ENCODE measurements around the gene POU6F2. TPM values are rescaled to one million over a fixed set of nuclear protein-coding genes. Genes with fewer than 3 reads are reported as not detected.

POU6F2 gene, protein sequence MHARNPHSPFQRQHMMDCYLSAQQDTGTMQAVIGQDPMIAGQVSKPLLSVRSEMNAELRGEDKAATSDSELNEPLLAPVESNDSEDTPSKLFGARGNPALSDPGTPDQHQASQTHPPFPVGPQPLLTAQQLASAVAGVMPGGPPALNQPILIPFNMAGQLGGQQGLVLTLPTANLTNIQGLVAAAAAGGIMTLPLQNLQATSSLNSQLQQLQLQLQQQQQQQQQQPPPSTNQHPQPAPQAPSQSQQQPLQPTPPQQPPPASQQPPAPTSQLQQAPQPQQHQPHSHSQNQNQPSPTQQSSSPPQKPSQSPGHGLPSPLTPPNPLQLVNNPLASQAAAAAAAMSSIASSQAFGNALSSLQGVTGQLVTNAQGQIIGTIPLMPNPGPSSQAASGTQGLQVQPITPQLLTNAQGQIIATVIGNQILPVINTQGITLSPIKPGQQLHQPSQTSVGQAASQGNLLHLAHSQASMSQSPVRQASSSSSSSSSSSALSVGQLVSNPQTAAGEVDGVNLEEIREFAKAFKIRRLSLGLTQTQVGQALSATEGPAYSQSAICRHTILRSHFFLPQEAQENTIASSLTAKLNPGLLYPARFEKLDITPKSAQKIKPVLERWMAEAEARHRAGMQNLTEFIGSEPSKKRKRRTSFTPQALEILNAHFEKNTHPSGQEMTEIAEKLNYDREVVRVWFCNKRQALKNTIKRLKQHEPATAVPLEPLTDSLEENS
- not detected for total RNA-seq

DNA sequence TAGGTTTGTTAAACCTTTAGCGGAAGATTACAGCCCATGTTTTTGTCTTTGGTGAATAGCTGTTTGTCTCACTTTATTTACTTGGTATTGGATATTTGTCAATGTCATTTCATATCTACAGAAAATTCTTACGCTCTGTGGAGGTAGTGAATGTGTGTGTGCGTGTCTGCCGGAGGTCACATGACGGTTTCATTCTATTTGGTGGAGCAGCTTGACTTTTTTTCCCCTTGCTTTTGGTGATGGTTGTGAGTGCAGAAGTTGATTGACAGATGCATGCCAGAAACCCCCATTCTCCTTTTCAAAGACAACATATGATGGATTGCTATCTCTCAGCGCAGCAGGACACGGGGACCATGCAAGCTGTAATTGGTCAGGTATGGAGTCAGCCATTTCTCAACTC lies at the start of gene POU6F2:
POU6F2 (plus strand) TSS at position 225 of the 400 bp plus-strand sequence; CDS start at position 270, 45 bp downstream.
- H3K4me3 ChIP-seq: no peak within 1 kb of the TSS
- no peaks in the 10 kb centered on the region for H3K9me3 ChIP-seq
- TF ChIP-seq, protein P1, sequence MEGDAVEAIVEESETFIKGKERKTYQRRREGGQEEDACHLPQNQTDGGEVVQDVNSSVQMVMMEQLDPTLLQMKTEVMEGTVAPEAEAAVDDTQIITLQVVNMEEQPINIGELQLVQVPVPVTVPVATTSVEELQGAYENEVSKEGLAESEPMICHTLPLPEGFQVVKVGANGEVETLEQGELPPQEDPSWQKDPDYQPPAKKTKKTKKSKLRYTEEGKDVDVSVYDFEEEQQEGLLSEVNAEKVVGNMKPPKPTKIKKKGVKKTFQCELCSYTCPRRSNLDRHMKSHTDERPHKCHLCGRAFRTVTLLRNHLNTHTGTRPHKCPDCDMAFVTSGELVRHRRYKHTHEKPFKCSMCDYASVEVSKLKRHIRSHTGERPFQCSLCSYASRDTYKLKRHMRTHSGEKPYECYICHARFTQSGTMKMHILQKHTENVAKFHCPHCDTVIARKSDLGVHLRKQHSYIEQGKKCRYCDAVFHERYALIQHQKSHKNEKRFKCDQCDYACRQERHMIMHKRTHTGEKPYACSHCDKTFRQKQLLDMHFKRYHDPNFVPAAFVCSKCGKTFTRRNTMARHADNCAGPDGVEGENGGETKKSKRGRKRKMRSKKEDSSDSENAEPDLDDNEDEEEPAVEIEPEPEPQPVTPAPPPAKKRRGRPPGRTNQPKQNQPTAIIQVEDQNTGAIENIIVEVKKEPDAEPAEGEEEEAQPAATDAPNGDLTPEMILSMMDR (IDR thresholded peaks at IDR 0.05): no peak
- TF ChIP-seq POLR2AphosphoS5 (IDR thresholded peaks at IDR 0.05) (no peak), EP300 (IDR thresholded peaks at IDR 0.05) (no peak), POLR2A (IDR thresholded peaks at IDR 0.05) (no peak)
- H3K4me1 ChIP-seq: peaks cover 6% of the 10 kb centered on the region
- WGBS: 78% methylated on average over 7 of the region's 7 CpGs
- peaks cover 29% of the 10 kb centered on the region for H3K27me3 ChIP-seq
- DNase-seq (ENCODE audit: low spot score in 2 of 2): no peak
- no peaks in the 10 kb centered on the region for H3K36me3 ChIP-seq
- no peak within 1 kb of the TSS for H3K27ac ChIP-seq

DNA sequence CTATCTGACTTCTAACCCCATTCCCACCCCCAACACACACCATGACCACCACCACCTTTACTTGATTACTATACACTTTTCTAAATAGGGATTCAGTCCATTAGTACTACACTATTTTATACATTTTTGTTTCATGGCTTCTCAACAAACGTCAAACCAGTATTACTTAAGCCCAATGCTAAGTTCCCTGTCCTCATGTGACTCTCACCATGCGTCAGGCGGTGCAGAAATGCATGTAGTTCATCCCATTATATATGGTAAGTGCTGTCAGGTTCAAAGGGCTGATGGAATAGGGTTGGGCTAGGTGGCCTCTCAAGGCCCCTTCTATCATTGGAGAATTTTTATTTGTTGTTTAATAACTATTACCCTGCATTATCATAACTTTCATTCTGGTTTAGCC lies 49.2 kb upstream of the POU6F2 start:
- Histone ChIP-seq H3K4me1 (no peaks in the 10 kb centered on the region), H3K27me3 (no peaks in the 10 kb centered on the region), H3K4me3 (no peak overlapping the region), H3K27ac (no peak overlapping the region), H3K36me3 (no peaks in the 10 kb centered on the region), H3K9me3 (no peaks in the 10 kb centered on the region)
- no peak for DNase-seq (ENCODE audit: low spot score in 2 of 2)
- WGBS: 91% methylated on average over 3 of the region's 3 CpGs
- TF ChIP-seq EP300 (IDR thresholded peaks at IDR 0.05): no peak
- TF ChIP-seq POLR2A (IDR thresholded peaks at IDR 0.05): no peak

DNA sequence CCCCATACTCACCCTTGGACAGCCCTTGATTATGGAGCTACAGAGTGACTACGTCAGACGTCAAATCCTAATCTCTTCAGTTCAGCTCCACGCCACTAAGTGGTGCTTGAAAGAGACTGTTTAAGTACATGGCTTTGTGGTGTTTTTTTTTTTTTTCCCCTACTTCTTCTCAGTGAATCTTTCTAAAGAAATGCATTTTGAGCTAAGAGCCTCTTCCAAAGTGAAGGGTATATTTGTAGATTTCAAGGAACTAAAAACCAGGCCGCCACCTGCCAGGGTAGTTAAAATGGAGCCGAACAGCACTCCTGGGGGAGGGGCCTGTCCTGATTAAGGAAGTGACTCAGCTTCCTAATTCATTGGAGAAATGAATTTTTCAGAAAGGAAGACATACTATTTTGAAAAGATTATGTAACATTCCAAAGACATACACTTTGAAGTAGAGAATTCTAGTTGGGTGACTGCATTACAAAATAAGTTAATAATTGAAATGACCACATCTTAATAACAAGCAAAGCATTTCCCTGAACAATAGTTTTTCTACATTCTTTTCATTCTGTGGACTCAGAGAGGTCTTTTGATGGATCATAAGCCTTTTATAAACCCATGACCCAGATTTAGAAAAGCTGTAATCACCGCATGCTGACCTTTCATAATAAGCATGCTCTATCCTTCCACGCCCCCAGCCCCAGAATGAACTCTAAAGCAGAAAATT lies 48.1 kb upstream of the POU6F2 start:
- no peak for DNase-seq (ENCODE audit: low spot score in 2 of 2)
- H3K9me3 ChIP-seq: no peaks in the 10 kb centered on the region
- 87% methylated on average over 7 of the region's 7 CpGs for WGBS
- no peaks in the 10 kb centered on the region for H3K36me3 ChIP-seq
- TF ChIP-seq, protein P1 (IDR thresholded peaks at IDR 0.05): no peak
- TF ChIP-seq EP300 (IDR thresholded peaks at IDR 0.05) (no peak), POLR2A (IDR thresholded peaks at IDR 0.05) (no peak), POLR2AphosphoS5 (IDR thresholded peaks at IDR 0.05) (no peak)
- no peaks in the 10 kb centered on the region for H3K27me3 ChIP-seq
- H3K27ac ChIP-seq: no peak overlapping the region
- no peak overlapping the region for H3K4me3 ChIP-seq
- H3K4me1 ChIP-seq: no peaks in the 10 kb centered on the region

DNA sequence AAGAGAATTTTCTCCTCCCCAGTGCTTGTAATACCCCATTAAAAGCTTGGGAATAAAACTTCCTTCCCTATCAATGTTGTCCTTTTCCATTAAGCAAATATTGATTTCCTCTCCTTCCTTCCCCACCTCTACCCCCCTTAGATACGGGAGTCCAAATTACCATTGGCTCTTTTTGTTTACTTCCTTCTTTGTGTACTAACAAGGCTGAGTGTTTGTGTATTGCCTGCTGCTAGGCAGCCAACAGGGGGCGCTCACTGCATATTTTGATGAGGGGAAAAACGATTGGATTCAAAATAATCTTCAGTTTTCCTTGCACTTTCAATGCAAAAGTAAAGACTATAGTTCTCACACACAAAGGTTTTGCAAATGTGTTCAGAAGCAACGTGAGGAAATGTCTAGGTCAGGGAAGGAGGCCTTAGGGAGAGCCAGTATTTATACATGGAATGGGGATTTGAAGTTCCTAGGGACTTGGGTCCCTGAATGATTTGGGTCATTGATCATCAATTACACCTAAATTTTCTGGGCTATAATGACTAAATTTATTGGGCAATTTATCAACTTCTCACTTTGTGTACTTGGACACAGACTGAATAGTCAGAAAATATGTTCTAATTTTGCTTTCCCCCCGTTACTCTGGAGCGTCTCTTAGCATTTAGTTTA lies 45.1 kb upstream of the POU6F2 start:
- no peak for DNase-seq (ENCODE audit: low spot score in 2 of 2)
- WGBS: 32% methylated on average over 6 of the region's 6 CpGs
- Histone ChIP-seq H3K9me3 (no peaks in the 10 kb centered on the region), H3K36me3 (no peaks in the 10 kb centered on the region), H3K27me3 (no peaks in the 10 kb centered on the region), H3K27ac (no peak overlapping the region), H3K4me1 (no peaks in the 10 kb centered on the region), H3K4me3 (no peak overlapping the region)
- TF ChIP-seq, protein P1 (IDR thresholded peaks at IDR 0.05): peak; percentile 42 to 72
- TF ChIP-seq POLR2A (IDR thresholded peaks at IDR 0.05): no peak

DNA sequence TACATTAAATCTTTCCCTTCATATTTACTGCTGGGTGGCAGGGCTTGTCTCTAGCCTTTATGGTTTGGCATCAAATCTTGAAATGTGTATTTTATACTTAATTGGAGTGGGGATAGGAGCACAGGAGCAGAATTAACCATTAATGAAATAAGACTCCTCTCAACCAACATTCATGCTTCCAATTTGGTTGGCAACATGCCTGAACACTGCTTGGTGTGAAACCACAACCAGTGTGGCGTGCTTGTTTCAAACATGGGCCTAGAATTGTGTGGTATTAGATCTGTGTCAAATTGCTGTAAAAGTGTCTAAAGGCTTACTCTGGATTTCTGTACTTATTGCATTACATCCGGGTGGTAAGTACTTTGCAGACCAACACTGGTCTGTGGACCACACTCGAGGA lies 43.7 kb upstream of the POU6F2 start:
- TF ChIP-seq POLR2AphosphoS5 (IDR thresholded peaks at IDR 0.05) (no peak), POLR2A (IDR thresholded peaks at IDR 0.05) (no peak), EP300 (IDR thresholded peaks at IDR 0.05) (no peak)
- TF ChIP-seq, protein P1 (IDR thresholded peaks at IDR 0.05): no peak
- Histone ChIP-seq H3K4me3 (no peak overlapping the region), H3K4me1 (no peaks in the 10 kb centered on the region), H3K9me3 (no peaks in the 10 kb centered on the region), H3K27me3 (no peaks in the 10 kb centered on the region), H3K36me3 (no peaks in the 10 kb centered on the region), H3K27ac (no peak overlapping the region)
- DNase-seq (ENCODE audit: low spot score in 2 of 2): no peak
- WGBS: 84% methylated on average over 3 of the region's 3 CpGs

Measured in suprapubic skin (tissue), 4 donors.